ENCODE results near the gene DNAJC8. TPM values are rescaled to one million over a fixed set of nuclear protein-coding genes. Genes with fewer than 3 reads are reported as not detected.
A peak's percentile ranks its signal among the peaks of the same experiment; 100 is the strongest.

DNAJC8 gene
- polyA plus RNA-seq, 3 donors from 2014 or later, result 197 to 269 (median 205) TPM

- no peak overlapping the region for H3K4me3 Mint-ChIP-seq
- DNase-seq, result peak; percentile 56 to 70 (median 63)
- H3K9me3 Mint-ChIP-seq, result no peaks in the 10 kb centered on the region
- peak overlapping the region in 3 of 6 donors; percentile 21 to 78 (median 48) for H3K27ac Mint-ChIP-seq
- peaks cover 11 to 46% (median 21%) of the 10 kb centered on the region in 3 donors for H3K36me3 Mint-ChIP-seq
- H3K27me3 Mint-ChIP-seq (ENCODE audit: low read depth in 3 of 3), result no peaks in the 10 kb centered on the region
- H3K4me1 Mint-ChIP-seq, result peaks cover 8 to 16% of the 10 kb centered on the region in 2 donors
Measured at GRCh38 chr1:28208818-28209441, 23.9 kb downstream of the DNAJC8 start.

GRCh38 chr1:28205243-28205642, 27.6 kb downstream of the DNAJC8 start:
- Mint-ChIP-seq H3K27me3 (ENCODE audit: low read depth in 3 of 3) (peaks cover 0 to 2% (median under 1%) of the 10 kb centered on the region in 3 donors), H3K9me3 (peaks cover 0 to 2% (median 0%) of the 10 kb centered on the region in 6 donors), H3K4me3 (no peak overlapping the region), H3K27ac (no peak overlapping the region), H3K36me3 (peaks cover 31 to 52% (median 32%) of the 10 kb centered on the region in 3 donors), H3K4me1 (peaks cover 22 to 25% of the 10 kb centered on the region in 2 donors)
- no peak for DNase-seq

DNA sequence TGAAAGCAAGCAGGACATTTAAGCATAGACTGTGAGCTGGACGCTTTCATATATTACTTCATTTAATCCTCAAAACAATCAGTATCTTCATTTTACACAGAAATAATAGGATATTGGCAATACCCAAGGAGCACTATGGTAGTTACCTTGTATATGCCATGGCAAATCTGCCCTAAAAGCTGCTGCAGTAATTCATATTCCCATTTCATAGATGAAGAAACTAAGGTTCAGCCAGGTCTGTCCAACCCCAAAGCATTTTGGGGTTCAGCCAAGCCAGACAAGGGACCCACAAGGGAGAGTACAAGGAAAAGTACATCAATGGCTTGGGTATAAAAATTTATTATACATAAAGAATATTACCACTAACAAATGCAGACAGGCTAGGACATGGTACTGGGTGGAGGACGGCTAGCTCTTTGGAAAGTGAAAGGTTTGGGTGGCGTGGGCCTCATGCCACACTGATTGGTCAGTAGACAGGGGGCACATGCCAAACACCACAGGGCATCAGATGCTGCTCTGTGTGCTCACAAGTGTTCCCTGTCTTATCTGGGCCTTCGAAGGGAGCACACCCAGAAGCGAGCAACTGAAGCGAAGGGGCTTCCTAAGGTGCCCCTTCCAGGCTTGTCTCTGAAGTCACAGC, 32.5 kb downstream of the DNAJC8 start:
- peak overlapping the region; percentile 84 to 97 (median 92) for H3K27ac Mint-ChIP-seq
- peak overlapping the region; percentile 69 to 83 (median 74) for H3K4me3 Mint-ChIP-seq
- peaks cover 5 to 11% (median 10%) of the 10 kb centered on the region in 3 donors for H3K27me3 Mint-ChIP-seq (ENCODE audit: low read depth in 3 of 3)
- H3K36me3 Mint-ChIP-seq, result peaks cover 25 to 52% (median 49%) of the 10 kb centered on the region in 3 donors
- H3K9me3 Mint-ChIP-seq, result peaks cover 4 to 8% (median 7%) of the 10 kb centered on the region in 6 donors
- DNase-seq, result no peak
- H3K4me1 Mint-ChIP-seq, result peaks cover 56 to 63% of the 10 kb centered on the region in 2 donors

GRCh38 chr1:28199328-28200233, 33.2 kb downstream of the DNAJC8 start:
- Mint-ChIP-seq H3K4me1 (peaks cover 62 to 70% of the 10 kb centered on the region in 2 donors), H3K36me3 (peaks cover 25 to 46% (median 44%) of the 10 kb centered on the region in 3 donors)
- DNase-seq, result peak; percentile 87 to 90 (median 89)

DNA sequence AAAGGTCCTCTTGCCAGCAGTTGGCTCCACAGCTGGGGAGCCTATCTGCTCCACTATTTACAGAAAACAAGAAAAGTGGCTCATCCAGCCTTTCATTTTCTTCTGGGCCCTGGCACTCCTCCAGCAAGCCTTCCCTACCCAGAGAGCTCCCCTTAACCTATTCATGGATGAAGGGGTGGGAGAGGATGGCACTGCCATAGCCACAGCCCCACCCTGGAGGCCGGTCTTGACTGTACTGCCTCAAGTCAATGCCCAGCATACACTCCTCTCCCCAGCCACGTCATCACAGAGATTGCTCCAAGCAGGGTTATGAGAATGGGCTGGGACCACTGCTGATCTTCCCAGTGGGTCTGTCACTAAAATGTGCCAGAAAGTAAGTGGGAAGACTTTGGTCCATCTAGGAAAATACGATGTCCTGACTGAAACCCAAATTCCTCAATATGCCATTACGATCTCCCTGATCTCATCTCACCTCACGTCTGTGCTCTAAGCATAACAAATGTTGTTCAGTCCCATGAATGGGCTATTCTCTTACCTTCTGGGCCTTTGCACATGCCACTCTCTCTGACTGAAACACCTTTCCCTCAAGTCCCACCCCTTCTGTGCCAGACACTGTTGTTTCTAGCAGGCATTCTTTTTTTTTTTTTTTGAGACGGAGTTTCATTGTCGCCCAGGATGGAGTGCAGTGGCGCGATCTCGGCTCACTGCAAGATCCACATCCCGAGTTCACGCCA, 35.0 kb downstream of the DNAJC8 start:
- H3K27ac Mint-ChIP-seq, result peak overlapping the region in 2 of 6 donors; percentile 79 to 89
- peaks cover 76 to 78% of the 10 kb centered on the region in 2 donors for H3K4me1 Mint-ChIP-seq
- H3K36me3 Mint-ChIP-seq, result peaks cover 15 to 34% (median 34%) of the 10 kb centered on the region in 3 donors
- no peak for DNase-seq
- H3K4me3 Mint-ChIP-seq, result peak overlapping the region; percentile 33 to 66 (median 51)
- peaks cover 4 to 8% (median 7%) of the 10 kb centered on the region in 6 donors for H3K9me3 Mint-ChIP-seq
- H3K27me3 Mint-ChIP-seq (ENCODE audit: low read depth in 3 of 3), result peaks cover 4 to 13% (median 11%) of the 10 kb centered on the region in 3 donors

More at GRCh38 chr1:28199328-28200233, 33.2 kb downstream of the DNAJC8 start:
- H3K27ac Mint-ChIP-seq, result peak overlapping the region; percentile 84 to 97 (median 93)
- H3K9me3 Mint-ChIP-seq, result peaks cover 4 to 8% (median 7%) of the 10 kb centered on the region in 6 donors
- H3K27me3 Mint-ChIP-seq (ENCODE audit: low read depth in 3 of 3), result peaks cover 5 to 11% (median 10%) of the 10 kb centered on the region in 3 donors
- H3K4me3 Mint-ChIP-seq, result peak overlapping the region; percentile 70 to 86 (median 79)

DNA sequence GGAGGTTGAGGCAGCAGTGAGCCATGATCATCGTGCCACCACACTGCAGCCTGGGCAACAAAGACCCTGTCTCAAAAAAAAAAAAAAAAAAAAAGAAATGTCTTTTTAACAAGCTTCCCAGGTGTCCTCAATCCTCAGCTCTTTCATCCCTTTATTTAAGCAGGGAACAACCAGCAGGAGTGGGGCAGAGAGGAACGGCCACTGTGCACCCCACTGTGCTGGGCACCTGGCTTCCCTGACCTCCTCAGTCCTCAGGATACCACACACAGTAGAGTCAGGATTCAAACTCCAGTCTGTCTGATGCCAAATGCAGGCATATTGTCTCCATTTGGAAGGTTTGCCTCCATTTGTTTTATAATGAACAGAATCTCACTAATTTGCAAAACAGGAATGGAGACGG, 36.5 kb downstream of the DNAJC8 start:
- peak overlapping the region in 4 of 5 donors; percentile 40 to 58 (median 50) for H3K4me3 Mint-ChIP-seq
- no peak for DNase-seq
- peaks cover 14 to 33% (median 33%) of the 10 kb centered on the region in 3 donors for H3K36me3 Mint-ChIP-seq
- peaks cover 4 to 8% (median 6%) of the 10 kb centered on the region in 6 donors for H3K9me3 Mint-ChIP-seq
- peak overlapping the region in 1 of 6 donors; percentile 46 for H3K27ac Mint-ChIP-seq
- peaks cover 4 to 13% (median 11%) of the 10 kb centered on the region in 3 donors for H3K27me3 Mint-ChIP-seq (ENCODE audit: low read depth in 3 of 3)
- peaks cover 75 to 80% of the 10 kb centered on the region in 2 donors for H3K4me1 Mint-ChIP-seq

GRCh38 chr1:28195780-28196179, 37.0 kb downstream of the DNAJC8 start:
- DNase-seq, result no peak
- Mint-ChIP-seq H3K9me3 (peaks cover 4 to 8% (median 6%) of the 10 kb centered on the region in 6 donors), H3K4me3 (peak overlapping the region in 1 of 5 donors; percentile 21), H3K27ac (no peak overlapping the region), H3K27me3 (ENCODE audit: low read depth in 3 of 3) (peaks cover 4 to 13% (median 11%) of the 10 kb centered on the region in 3 donors), H3K4me1 (peaks cover 71 to 74% of the 10 kb centered on the region in 2 donors), H3K36me3 (peaks cover 12 to 28% (median 27%) of the 10 kb centered on the region in 3 donors)

GRCh38 chr1:28194326-28195035, 38.3 kb downstream of the DNAJC8 start:
- H3K9me3 Mint-ChIP-seq, result peaks cover 4 to 7% (median 5%) of the 10 kb centered on the region in 6 donors
- H3K27ac Mint-ChIP-seq, result peak overlapping the region in 5 of 6 donors; percentile 34 to 82 (median 69)
- peak; percentile 25 to 52 (median 33) for DNase-seq
- peaks cover 59 to 61% of the 10 kb centered on the region in 2 donors for H3K4me1 Mint-ChIP-seq
- peak overlapping the region; percentile 42 to 71 (median 58) for H3K4me3 Mint-ChIP-seq
- peaks cover 9 to 21% (median 20%) of the 10 kb centered on the region in 3 donors for H3K36me3 Mint-ChIP-seq
- H3K27me3 Mint-ChIP-seq (ENCODE audit: low read depth in 3 of 3), result peaks cover 4 to 8% (median 7%) of the 10 kb centered on the region in 3 donors

- Mint-ChIP-seq H3K27me3 (ENCODE audit: low read depth in 3 of 3) (peaks cover 0 to 4% (median 2%) of the 10 kb centered on the region in 3 donors), H3K4me1 (peaks cover 52 to 54% of the 10 kb centered on the region in 2 donors), H3K4me3 (no peak overlapping the region), H3K27ac (peak overlapping the region in 1 of 6 donors; percentile 34), H3K9me3 (no peaks in the 10 kb centered on the region), H3K36me3 (peaks cover 4 to 14% (median 12%) of the 10 kb centered on the region in 3 donors)
- no peak for DNase-seq
Measured at GRCh38 chr1:28193701-28194161, 39.1 kb downstream of the DNAJC8 start.

DNA sequence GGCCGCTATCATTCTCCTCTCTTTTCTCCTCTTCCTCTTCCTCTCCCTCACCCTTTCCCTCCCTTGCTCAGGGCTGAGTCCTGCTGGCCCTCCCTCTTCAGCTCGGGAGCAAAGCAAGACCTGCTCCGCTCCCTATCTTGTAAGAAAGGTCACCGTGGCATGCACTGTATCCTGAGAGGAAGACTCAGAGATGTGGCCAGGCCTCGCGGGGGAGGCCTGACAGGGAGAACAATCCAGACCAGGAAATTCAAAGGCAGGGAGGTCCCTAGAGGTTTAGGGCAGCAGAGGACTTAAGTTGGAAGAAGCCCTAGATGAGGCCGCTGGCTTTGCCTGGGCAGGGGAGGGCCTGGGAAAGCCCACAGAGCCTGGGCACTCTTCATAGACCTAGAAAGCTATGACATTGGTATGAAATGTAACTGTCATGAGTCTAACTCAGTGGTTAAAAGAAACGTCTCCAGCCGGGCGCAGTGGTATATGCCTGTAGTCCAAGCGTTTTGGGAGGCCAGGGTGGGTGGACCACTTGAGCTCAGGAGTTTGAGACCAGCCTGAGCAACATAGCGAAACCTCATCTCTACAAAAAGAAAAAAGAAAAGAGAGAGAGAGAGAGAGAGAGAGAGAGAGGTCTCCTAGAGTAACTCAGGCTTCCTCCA, 41.7 kb downstream of the DNAJC8 start:
- H3K27ac Mint-ChIP-seq, result peak overlapping the region in 3 of 6 donors; percentile 13 to 30 (median 14)
- H3K27me3 Mint-ChIP-seq (ENCODE audit: low read depth in 3 of 3), result peaks cover 0 to 4% (median 0%) of the 10 kb centered on the region in 3 donors
- no peaks in the 10 kb centered on the region for H3K9me3 Mint-ChIP-seq
- peaks cover 28 to 31% of the 10 kb centered on the region in 2 donors for H3K4me1 Mint-ChIP-seq
- DNase-seq, result no peak
- peaks cover 0 to 7% (median 5%) of the 10 kb centered on the region in 3 donors for H3K36me3 Mint-ChIP-seq
- no peak overlapping the region for H3K4me3 Mint-ChIP-seq

DNA sequence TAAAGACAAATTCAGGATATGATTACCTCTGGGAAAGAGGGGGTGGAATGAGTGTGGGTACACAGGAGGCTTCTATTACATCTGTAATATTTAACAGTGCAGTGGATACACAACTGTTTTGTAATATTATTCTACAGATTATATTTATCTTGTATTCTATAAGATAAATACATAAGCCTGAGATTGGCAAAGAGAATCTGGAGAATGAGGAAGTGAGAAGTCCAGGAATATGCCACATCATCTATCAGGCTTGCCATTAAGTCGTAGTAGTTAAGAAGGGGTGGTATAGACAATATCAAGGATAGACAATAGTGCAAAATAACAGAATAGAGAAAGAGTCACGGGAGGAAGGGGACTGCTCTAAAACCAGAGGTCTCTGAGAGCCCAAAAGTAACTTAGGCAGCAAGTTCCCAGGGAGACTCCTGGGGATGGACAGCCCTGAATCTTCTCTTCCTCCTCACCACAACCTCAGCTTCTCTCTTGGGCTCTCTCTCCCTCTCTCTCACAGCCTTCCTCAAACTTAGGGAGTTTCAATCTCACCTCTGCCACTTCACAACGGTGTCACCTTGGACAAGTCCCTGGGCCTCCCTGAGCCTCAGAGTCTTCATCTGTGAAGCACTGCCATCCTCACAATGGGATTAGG, 42.4 kb downstream of the DNAJC8 start:
- DNase-seq, result no peak
- peaks cover 0 to 4% (median 0%) of the 10 kb centered on the region in 3 donors for H3K27me3 Mint-ChIP-seq (ENCODE audit: low read depth in 3 of 3)
- peaks cover 0 to 7% (median 5%) of the 10 kb centered on the region in 3 donors for H3K36me3 Mint-ChIP-seq
- no peak overlapping the region for H3K4me3 Mint-ChIP-seq
- peaks cover 21 to 25% of the 10 kb centered on the region in 2 donors for H3K4me1 Mint-ChIP-seq
- H3K27ac Mint-ChIP-seq, result peak overlapping the region in 3 of 6 donors; percentile 2 to 30 (median 4)
- no peaks in the 10 kb centered on the region for H3K9me3 Mint-ChIP-seq
